GM21526 (cell line): ENCODE measurements around the gene TUBB3.
A peak's percentile ranks its signal among the peaks of the same experiment; 100 is the strongest.
"Not testable (repeated sequence)": the region's sequence is repeated elsewhere in the genome, so short reads cannot be mapped to it uniquely, and the experiment has no call there.

Experiments used
- ATAC-seq: cut with Tn5 transposase; IDR thresholded peaks from one replicate; pipeline ENCODE4 v1.9.1; 2021; ENCODE audit warnings: moderate library complexity; ENCODE audit not compliant: unreplicated experiment, low FRiP score

Gene TUBB3

DNA sequence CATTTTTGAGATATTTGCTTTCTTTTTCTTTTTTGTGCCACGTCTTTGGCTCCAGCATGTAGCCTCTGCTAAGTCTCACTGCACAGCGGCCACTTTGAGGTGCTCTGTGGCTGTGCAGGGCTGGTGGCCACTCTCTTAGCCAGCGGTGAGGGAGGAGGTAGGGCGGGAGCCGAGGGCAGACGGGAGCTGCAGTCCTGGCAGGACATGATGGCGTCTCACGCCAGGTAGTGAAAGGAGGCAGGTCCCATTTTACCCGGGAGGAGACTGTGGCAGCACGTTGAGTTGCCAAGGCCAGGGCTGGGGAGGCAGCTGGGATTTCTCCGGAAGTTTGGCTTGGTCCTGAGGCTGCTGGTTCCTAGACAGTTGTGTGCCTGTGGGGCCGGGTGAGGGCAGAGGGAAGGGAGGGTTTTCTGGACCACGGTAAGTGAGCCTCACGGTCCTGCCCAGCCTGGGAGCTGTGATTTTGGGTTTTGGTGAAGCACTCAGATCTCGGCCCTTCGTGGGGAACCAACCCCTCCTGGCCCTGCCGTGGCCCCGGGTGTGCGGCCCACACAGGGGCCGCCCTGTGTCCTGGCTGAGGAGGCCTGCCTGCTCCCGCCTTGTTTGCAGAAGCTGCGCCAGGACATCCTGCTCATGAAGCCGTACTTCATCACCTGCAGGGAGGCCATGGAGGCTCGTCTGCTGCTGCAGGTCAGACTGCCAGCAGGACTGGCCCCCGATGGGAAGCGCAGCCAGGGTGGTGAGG, 39.8 kb downstream of the TUBB3 start:
- no peak for ATAC-seq

DNA sequence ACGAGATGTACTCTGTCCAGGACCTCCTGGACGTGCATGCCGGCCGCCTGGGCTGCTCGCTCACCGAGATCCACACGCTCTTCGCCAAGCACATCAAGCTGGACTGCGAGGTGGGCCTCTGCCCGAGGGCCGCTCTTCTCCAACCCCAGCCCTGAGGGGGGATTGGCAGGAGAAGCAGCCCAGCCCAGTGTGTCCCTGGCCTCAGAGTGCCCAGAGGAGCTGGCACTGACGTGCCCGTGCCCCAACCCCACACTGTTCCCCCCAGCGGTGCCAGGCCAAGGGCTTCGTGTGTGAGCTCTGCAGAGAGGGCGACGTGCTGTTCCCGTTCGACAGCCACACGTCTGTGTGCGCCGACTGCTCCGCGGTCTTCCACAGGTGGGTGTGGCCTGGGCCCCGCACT, 41.1 kb downstream of the TUBB3 start:
- ATAC-seq: no peak

DNA sequence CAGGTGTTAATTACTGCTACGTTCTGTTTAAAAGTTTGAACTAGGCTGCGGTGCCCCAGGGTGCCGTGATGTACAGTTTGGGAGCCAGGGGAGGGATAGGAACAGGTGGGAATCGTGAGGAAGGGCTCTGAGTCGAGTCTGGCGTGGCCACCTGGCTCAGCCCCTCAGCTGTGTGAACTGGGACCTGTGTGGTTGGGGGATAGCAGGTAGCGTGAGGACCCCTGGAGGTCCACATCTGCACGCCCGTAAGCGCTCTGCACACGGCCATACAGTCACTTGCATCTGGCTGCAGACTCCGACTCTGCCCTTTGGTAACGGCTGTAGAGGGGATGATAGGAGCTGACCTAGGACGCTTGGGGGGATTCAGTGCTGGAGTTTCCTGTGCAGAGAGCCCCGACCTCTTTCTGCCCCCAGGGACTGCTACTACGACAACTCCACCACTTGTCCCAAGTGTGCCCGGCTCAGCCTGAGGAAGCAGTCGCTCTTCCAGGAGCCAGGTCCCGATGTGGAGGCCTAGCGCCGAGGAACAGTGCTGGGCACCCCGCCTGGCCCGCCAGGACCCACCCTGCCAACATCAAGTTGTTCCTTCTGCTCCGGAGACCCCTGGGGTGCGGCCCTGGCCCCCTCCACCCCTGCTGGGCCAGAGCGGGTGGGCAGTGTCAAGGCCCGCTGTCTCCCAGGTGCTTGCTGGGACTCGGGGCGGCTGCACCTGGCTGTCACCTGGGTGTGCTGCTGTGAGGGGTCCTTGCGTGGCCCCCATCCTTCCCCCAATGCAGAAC, 42.5 kb downstream of the TUBB3 start:
- no peak for ATAC-seq

DNA sequence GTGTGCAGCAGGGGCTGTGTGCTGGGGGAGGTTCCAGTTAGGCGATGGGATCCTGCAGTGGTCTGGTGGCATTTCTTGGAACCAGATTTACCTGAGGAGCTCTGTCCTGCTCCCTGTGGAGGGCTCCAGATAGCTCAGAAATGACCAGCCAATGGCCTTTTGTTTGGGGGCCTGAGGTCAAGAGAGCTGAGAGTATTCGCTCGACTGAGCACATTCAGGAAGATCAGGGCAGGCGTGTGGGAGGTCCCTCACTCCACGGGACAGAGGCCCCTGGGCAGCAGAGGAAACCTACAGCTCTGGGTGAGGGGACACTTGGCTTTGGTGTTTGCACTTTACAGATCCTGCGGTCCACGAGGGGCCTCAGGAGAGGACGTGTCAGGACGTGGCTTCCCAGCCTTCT, 43.6 kb downstream of the TUBB3 start:
- no peak for ATAC-seq

DNA sequence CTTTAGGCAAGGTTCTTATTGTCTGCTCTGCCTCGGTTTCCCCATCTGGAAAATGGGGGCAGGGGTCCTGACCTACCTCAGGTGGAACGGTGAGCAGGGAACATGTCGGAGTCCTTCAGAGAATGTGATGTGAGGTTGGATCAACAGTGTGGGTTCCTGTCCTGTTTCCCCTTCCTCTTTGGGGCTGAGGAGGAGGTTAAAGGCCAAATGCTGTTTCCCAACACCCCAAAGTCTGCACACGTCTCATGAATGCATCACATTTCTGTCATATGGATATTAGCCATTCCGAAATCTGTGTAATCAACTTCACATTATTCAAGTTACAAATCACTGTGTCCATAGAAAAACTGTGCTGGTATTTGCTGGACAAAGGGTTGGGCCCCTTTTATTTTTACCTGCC, 44.3 kb downstream of the TUBB3 start:
- ATAC-seq: not testable (repeated sequence)

DNA sequence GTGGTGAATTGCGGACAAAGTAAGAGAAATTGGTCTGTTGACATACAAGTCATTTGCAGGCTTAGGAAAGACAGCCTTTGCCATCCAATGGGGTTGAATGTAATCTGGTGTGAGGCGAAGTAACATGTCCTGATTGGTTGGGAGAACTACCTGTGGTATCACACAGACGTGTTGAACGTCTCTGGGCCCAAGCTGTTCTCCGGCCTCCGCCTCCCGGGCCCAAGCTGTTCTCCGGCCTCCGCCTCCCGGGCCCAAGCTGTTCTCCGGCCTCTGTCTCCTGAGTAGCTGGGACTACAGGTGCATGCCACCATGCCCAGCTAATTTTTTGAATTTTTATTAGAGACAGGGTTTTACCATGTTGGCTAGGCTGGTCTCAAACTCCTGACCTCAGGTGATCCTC, 44.9 kb downstream of the TUBB3 start:
- ATAC-seq: not testable (repeated sequence)

DNA sequence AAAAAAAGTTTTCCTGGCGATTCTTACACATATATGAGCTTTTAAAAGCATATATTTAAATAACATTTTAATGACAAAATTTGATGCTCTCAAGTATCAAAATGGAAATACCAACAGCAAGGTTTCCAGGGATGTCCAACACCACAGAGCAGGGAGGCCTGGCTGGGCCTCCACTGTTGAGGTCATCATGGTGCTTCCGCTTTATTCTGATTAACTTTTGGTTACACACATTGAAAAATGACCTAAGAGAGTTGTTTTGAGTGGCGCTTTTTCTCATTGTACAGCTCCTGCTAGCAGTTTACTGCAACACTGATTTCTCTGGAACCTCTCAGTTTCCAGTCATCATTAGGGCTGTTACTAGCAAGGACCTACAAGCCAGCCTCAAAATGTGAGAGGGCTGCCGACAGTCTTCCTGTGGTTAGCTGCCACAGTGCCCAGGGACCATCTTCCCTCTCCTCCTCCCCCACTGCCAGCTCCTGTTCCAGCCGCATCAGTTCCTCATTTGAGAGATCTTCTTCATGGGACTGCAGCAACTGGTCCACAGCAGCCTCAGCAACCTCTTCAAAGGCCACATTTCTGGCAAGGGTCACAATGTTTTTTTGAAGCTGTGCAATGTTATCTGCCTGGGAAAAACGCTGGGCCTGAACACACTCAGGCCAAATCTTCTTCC, 46.7 kb downstream of the TUBB3 start:
- ATAC-seq: no peak

DNA sequence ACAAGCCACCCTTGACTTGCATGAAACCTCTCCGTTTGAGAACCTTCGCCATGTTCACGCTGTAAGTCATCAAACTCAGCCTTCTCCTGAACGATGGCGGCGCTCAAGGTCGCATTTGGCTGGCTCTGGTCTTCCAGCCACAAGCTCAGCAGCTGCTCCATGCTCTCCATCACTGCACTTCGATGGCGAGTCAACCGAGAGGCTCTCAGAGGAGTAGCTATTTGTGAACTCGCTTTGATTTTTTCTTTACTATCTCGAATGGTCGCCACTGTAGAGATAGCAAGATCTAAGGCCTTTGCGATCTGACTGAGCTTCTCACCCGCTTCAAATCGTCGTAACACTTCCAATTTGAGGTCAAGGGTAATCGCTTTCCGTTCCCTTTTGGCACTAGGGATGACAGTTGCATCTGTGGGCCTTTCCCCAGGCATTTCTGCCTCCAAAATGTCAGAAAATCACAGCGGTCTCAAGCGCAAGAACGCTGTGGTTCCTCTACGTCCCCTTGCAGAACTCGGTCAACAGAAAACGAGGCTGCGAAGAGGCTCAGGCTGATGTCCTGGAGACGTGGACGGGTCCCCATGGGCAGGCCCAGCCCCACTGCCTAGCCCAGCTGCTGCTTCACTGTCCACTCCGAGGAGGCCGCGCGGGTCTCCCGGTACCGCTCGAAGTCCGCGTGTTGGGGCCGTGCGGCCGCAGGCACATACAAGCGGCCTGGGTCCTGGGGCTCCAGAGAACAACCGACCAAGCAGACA, 48.5 kb downstream of the TUBB3 start:
- ATAC-seq: no peak

DNA sequence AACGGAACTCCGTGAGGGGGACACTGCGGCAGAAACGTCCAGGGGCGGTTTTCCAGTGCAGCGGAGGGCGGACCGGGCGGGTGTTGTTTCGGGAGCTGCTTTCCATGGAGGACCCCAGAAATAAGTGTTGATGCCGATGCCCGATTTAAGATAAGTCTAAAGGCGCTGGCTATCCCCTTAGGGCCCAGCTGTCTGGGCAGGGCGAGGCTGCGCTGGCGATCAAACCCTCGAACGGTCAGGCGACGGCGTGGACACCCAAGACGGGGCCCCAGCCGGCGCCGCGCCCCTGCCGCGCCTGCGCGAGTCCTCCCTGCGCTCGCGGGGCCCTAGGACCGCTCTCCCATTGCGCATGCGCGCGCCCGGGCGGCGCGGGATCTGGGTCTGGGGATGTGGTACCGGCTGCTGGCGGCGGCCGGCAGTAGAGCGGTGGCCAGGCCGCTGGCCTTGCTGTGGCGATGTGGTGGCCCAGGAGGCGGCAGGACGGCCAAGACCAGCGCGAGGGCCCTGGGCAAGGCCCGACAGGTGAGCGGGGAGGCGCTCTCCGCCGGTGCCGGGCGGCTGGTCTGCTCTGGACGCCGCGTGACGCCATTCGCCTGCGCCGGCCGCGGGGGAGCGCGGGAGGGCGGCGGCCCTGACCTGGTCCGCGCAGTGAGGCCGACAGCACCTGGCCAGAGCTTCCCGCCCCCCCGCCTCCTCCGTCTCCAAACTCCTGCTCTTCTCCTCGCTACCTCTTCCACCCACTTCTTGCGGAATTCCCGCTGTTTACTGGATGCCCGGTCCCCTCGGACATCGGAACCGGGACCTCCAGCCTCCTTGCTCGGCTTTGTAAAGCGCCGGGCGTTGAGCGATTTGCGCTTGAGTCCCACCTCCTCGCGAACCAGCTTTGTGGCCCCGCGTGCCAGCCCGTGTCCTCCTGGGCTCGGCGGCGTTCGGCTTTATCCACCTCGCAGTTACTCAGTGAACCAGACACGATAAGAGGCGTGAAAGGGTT, 49.4 kb downstream of the TUBB3 start:
- peak; percentile 67 for ATAC-seq

DNA sequence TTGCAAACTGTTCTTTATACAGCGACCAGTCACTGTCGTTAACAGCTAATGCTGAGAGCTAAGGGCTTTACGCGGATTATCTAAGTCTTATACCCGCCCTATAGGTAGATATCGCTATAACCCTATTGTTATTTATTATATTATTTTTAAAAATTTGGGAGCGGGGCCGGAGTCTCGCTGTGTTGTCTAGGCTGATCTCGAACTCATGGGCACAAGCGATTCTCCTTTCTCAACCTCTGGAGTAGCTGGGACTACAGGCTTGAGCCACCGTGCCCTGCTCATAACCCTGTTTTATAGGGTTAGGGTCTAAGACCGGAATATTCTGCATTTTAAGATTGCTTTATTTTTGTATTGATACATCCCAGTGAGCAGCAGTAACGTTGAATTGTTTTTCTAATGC, 50.1 kb downstream of the TUBB3 start:
- ATAC-seq: no peak

DNA sequence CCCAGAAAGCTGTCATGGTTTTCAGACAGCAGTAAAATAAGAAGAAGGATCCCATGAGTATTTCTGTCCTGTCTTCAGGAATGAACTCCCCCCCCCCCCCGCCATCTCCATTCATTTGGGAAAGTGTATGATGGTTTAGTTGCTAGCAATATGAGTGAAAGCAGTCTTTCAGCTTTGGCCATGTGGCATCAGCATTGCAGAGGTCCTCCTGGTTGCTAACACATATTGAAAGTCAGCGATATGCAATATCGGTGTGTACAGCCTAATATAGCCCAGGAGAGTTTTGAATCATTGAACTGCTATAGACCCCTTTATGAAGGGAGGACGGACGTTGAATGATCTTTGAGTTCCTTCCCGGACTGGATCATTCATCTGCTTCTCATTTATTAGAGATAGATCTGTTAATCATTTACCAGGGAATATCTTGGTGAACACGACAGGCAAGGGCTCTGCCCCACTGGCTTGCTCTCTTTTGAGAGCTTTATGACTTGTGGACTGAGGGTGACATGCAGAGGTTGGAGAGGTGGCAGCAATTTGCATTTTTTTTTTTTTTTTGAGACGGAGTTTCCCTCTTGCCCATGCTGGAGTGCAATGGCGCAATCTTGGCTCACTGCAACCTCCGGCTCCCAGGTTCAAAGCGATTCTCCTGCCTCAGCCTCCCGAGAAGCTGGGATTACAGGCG, 50.7 kb downstream of the TUBB3 start:
- no peak for ATAC-seq

DNA sequence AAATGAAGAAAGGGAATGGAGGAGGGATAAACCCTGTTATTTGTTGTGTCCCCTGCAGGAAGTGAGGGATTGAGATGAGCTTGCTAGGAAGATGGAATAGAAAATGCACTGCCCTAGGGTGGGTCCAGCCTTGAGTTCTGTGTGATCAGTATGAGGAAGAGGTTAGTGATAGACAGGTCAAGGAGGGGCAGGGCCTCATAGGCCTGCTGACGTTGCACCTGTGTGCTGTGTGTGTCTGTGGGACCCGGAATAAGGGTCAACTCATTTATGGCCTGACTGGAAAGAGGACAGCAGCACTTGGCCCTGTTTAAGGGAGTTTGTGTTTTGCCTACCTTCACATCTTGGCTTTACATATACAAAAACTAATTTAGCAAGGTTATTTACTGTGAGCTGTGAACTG, 51.7 kb downstream of the TUBB3 start:
- no peak for ATAC-seq

DNA sequence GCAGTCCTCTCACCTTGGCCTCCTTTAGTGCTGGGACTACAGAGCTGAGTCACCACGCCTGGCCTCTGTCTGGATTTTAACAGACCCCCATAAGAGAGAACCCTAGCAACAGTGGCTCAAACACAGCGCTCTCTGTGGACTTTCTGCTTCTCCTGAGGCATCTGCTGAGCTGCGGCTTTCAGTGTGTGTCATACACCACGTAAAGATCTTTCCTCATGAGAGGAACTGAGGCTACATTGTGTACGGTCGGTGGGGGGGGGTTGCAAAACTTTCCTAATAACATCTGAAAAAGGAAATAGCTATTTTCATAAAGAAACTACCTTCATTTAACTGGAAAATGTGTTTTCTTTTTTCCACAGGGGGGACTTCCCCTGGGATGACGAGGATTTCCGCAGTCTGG, 58.3 kb downstream of the TUBB3 start:
- no peak for ATAC-seq

DNA sequence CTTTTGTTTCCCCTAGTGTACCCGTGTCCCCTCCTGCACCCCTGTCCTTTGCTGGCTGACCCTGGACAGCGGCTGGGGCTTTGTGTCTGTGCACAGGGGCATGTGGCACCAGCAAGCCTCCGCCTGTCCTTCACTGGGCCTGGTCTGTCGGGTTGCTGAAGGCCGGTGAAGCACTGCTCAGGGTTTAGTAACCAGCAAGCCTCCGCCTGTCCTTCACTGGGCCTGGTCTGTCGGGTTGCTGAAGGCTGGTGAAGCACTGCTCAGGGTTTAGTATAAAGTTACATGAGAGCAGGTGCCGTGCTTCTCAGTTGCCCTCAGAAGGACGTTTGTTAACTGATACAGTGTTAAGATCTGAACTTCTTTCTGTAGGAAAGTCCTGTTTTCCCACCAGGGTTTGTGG, 59.2 kb downstream of the TUBB3 start:
- ATAC-seq: no peak

DNA sequence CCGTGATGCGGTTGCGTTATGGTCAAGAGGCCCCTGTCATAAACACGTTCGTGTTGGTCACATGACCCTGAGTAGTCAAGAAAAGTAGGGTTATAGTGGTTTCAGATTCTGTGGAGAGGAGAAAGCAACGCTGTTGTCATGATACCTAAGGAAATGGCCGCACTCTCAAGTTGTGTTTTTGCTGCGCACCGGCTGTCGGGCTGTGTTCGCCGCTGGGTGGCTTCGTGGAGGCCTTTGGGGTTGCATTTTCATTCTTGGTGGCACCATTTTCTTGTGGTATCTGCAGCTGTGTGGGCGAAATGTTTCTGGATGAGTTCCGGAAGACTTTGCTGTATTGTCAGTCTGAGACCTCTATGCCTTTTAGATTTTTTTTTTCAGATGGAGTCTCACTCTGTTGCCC, 60.4 kb downstream of the TUBB3 start:
- ATAC-seq: no peak

DNA sequence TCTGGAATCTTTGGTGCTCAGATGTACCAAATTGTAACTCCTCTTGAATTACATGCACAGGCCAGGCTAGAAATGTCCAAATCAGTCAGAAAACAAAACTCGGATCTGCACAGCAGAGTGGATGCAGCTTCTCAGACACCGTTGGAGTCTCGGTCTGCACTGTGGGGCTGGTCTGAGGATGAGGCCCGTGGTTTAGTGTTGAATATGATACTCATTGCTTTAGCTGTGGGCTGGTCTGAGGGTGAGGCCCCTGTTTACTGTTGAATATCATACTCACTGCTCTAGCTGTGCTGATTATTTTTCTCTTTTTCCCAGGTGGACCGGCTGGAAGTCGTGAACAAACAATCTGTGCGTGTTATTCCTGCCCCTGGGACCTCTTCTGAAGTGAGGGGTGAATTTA, 61.1 kb downstream of the TUBB3 start:
- no peak for ATAC-seq

DNA sequence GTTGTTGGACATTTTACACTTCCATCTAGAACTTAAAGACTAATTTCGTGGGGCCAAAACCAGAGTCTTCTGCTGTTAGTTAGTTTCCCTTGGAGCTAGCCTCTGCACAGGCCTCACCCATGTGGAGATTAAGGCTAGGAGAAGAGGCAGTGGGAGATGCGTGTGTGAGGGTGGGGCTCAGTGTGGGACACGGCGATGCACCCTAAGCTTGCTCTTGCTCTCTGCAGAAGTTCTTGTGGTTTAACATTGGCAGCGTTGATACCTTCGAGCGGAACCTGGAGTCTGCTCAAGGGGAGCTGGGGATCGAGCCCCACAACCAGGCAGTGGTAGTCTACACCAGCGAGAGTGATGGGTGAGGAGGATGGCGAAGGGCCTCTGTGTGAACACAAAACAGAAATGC, 62.1 kb downstream of the TUBB3 start:
- no peak for ATAC-seq
